LNCaP clone FGC (cell line): ENCODE measurements around the gene ADM2.

Experiments
- DNase-seq: peaks from one replicate; pipeline ENCODE4 v3.0.0-alpha.2; 2011; ENCODE audit warnings: low read depth
- H3K4me3 ChIP-seq: 2 replicates; pipeline ENCODE4 v1.5.1; 2011; ENCODE audit warnings: mild to moderate bottlenecking, low read depth, low read length, control low read depth
- TF ChIP-seq, protein P1 (sequence below): IDR thresholded peaks from 2 replicates; pipeline ENCODE4 v1.5.1; 2012; ENCODE audit warnings: mild to moderate bottlenecking; ENCODE audit not compliant: control insufficient read depth, insufficient read depth; ENCODE audit errors: extremely low read depth

Gene ADM2

DNA sequence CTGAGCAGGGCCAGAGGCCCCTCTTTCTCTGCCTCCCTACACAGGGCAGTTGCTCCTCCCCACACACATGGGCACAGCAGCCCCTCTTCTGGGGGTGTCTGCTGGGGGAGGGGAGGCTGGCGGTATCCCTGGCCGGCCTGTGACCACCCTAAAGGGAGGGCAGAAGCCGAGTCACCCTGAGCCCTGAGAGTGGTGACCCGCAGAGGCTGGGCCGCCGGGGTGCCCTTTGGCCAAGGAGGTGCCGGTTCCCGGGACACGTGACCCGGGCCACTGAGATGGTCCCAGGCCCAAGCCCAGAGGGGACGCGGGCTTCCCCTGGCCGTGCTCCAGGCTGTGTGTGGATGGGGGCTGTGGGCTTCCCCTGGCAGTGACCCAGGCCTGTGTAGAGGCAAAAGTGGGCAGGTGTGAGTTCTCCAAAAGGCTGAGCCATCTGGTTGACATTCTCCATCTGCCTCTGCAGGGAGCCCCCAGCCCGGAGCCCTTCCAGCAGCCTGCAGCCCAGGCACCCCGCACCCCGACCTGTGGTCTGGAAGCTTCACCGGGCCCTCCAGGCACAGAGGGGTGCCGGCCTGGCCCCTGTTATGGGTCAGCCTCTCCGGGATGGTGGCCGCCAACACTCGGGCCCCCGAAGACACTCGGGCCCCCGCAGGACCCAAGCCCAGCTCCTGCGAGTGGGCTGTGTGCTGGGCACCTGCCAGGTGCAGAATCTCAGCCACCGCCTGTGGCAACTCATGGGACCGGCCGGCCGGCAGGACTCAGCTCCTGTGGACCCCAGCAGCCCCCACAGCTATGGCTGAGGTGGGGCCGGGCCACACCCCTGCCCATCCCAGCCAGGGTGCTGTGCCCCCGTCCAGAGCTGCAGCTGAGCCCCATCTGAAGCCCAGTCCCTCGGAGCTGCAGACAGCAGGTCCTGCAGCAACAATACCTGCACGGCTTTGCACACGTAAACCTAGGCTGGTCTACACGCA lies 1.0 kb downstream of the ADM2 start:
- TF ChIP-seq, protein P1, sequence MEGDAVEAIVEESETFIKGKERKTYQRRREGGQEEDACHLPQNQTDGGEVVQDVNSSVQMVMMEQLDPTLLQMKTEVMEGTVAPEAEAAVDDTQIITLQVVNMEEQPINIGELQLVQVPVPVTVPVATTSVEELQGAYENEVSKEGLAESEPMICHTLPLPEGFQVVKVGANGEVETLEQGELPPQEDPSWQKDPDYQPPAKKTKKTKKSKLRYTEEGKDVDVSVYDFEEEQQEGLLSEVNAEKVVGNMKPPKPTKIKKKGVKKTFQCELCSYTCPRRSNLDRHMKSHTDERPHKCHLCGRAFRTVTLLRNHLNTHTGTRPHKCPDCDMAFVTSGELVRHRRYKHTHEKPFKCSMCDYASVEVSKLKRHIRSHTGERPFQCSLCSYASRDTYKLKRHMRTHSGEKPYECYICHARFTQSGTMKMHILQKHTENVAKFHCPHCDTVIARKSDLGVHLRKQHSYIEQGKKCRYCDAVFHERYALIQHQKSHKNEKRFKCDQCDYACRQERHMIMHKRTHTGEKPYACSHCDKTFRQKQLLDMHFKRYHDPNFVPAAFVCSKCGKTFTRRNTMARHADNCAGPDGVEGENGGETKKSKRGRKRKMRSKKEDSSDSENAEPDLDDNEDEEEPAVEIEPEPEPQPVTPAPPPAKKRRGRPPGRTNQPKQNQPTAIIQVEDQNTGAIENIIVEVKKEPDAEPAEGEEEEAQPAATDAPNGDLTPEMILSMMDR = no peak
- H3K4me3 ChIP-seq = peak overlapping the region; percentile 86
- DNase-seq = no peak

DNA sequence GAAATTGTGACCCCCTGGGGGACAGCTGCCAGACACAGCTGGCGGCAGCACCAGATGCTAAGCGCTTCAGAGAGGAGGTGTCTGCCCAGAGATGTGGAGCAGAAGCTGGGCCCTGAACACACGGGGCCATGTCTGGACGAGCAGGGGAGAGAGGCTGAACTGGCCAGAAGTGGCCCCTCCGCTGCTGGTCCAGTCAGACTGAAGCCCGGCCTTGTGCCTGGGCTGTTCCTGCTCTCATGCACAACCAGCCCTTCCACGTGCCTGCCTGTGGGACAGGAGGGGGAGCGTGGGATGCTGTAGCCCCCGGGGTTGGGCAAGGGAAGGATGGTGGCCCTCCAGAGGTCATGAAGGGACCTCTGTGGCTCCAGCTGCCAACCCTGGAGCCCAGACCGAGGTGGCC lies 1.8 kb downstream of the ADM2 start:
- peak overlapping the region; percentile 86 for H3K4me3 ChIP-seq
- TF ChIP-seq, protein P1 = no peak
- DNase-seq = no peak

DNA sequence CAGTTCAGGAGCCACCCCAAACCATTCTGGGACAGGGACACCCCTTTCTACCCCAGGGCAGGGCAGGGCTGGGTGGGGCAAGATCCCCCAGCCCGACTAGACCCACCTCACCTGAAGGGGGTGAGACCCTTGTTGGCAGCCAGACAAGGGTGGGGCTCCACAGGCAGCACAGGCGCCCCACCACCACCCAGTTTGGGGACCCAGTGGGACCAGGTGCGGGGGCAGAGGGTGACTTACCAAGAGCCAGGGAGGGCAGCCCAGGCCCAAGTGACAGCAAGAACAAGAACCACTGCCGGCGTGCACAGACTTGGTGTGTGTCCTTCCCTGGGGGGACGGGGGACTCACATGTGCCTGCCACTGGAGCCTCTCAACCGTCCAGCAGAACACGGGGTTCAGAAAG lies 2.2 kb downstream of the ADM2 start:
- H3K4me3 ChIP-seq = no peak overlapping the region
- DNase-seq = no peak
- TF ChIP-seq, protein P1 = no peak

DNA sequence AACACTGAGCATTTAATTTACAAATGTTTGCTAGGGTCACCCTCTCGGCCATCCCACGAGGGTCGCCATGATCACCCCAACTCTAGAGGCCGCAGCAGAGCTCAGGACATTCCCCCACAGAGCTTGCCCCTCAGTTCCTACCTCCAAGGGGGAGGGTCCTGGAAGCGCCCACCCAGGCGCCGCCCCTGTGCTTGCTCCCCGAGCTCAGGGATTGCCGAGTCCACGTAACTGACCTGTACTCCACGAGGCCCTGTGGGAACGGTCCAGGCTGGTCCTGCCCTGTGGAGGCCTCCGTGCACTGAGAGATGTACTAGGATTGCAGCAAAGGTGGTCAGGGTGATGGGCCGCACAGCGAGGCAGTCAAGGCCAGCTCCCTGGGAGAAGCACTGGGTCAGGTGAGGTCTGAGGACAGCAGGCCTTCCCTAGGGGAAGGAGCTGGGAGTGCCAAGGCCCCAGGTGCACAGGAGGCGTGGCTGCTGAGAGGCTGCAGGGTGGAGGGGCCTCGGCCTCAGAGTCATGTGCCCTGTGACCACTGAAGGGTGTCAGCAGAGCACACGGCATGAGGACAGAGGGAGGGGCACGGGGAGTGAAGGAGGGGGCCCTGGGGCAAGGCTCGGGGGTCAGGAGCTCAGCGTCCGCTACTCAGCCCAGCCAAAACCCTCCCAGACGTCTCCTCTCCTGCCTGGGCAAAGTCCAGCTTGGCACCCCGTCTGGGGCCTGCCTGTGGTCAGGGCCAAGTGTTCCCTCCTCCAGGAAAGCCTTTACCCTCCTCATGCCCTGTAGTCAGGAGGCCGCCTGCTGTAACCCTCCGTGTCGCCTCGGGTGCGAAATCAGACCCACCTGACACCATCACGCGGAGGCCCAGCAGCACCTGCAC lies 2.9 kb downstream of the ADM2 start:
- no peak overlapping the region for H3K4me3 ChIP-seq
- no peak for DNase-seq
- TF ChIP-seq, protein P1 = no peak

DNA sequence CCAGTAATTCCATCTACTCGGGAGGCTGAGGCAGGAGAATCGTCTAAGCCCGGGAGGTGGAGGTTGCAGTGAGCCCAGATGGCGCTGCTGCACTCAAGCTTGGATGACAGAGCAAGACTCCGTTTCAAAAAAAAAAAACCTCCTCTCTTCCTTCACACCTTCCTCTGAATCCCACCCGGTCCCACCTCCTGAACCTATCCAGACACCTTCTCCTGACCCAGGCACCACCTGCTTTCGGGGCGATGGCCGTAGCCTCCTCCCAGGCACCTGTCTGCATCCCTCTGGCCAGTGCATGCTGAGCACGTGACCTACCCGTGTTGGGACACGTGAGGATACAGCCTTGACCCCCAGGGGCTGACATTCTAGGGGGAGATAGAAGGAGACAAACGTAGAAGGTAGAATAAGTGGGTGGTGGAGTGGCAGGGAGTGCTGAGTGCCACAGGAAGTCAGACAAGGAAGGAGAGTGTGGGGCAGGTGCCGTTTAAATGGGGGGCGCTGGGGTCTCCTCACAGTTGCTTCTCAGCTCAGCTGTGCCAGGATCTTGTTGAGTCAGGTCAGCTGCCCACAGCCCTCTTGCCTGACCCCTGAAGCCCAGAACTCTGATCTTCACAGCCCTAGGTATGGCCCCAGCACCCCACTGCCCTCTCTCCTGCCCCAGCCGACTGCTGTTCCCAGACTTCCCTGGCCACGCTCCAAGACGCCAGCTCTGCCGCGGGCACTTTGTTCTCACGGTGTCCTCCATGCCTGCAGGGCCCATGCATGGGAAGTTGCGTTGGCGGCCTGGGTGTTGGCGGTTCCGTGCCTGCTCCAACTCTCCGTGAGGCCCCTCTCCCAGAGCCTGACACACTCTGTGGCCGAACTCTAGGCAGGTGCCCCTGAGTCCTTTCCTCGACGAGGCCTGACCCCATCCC lies 4.1 kb downstream of the ADM2 start:
- no peak for DNase-seq
- no peak overlapping the region for H3K4me3 ChIP-seq
- TF ChIP-seq, protein P1 = no peak
